A549 treated with CORT108297 at 1 μM for 4 hours (cell line): ENCODE measurements around the gene TLE2. TPM values are rescaled to one million over a fixed set of nuclear protein-coding genes. Genes with fewer than 3 reads are reported as not detected.

Source experiments
- total RNA-seq: library from RNA; stranded (reverse); fragments of 200-300 nt; extraction: Qiagen RNA extraction; gene quantifications from 5 replicates; pipeline ENCODE4 v1.2.3, GENCODE V29; 2022

TLE2 gene
- 2.1 to 3.2 TPM (median 2.7 TPM) in 5 replicates for total RNA-seq

GRCh38 chr19:3029065-3029923 lies at the start of gene TLE2:
Gene TLE2 (minus strand): TSS chr19:3029280. CDS start chr19:3028904, 376 bp downstream.

GRCh38 chr19:3062165-3063105 lies 33.4 kb upstream of the TLE2 start, which contains the start of gene TLE5:
Gene TLE5 (minus strand): TSS chr19:3062495. CDS start chr19:3062200, 295 bp downstream.

GRCh38 chr19:2977001-2977745 lies 51.9 kb downstream of the TLE2 start, which contains the start of gene TLE6:
Gene TLE6 (plus strand): TSS chr19:2977564. CDS start chr19:2978234, 670 bp downstream.

Other genes with a start within 250 kb of the TLE2 start
- 60.2 to 85.6 TPM (median 74.6 TPM) in 5 replicates for gene SGTA, start 246.0 kb downstream of the TLE2 start, total RNA-seq
- 77.7 to 111 TPM (median 105 TPM) in 5 replicates for gene THOP1, start 243.8 kb downstream of the TLE2 start, total RNA-seq
- 0.59 to 1.4 TPM (median 1.2 TPM) in 5 replicates for gene ZNF554, start 209.4 kb downstream of the TLE2 start, total RNA-seq
- 1.1 to 3.1 TPM (median 2.3 TPM) in 5 replicates for gene ZNF555, start 187.8 kb downstream of the TLE2 start, total RNA-seq
- gene ZNF556, start 161.9 kb downstream of the TLE2 start, total RNA-seq: 0.01 to 0.14 TPM (median 0.02 TPM) in 3 of 5 replicates, not detected in the others
- 1.7 to 2.7 TPM (median 2.0 TPM) in 5 replicates for gene ZNF57, start 128.4 kb downstream of the TLE2 start, total RNA-seq
- 1.4 to 2.1 TPM (median 1.7 TPM) in 5 replicates for gene ZNF77, start 84.3 kb downstream of the TLE2 start, total RNA-seq
- gene TLE6, start 51.7 kb downstream of the TLE2 start, total RNA-seq: 3.4 to 6.1 TPM (median 5.6 TPM) in 5 replicates
- gene TLE5, start 33.2 kb upstream of the TLE2 start, total RNA-seq: 171 to 256 TPM (median 249 TPM) in 5 replicates
- gene GNA11, start 65.1 kb upstream of the TLE2 start, total RNA-seq: 31.1 to 36.3 TPM (median 33.4 TPM) in 5 replicates
- 0.06 to 0.08 TPM (median 0.07 TPM) in 5 replicates for gene GNA15, start 106.8 kb upstream of the TLE2 start, total RNA-seq
- 0.12 to 0.18 TPM (median 0.15 TPM) in 4 of 5 replicates, not detected in the other for gene S1PR4, start 149.5 kb upstream of the TLE2 start, total RNA-seq
- 66.0 to 93.1 TPM (median 88.6 TPM) in 5 replicates for gene NCLN, start 156.7 kb upstream of the TLE2 start, total RNA-seq
- 0.35 to 0.92 TPM (median 0.47 TPM) in 5 replicates for gene CELF5, start 195.4 kb upstream of the TLE2 start, total RNA-seq